Measurements from ENCODE around the gene SF3B2.
"Not testable (repeated sequence)": the region's sequence is repeated elsewhere in the genome, so short reads cannot be mapped to it uniquely, and the experiment has no call there.

SF3B2 gene

DNA sequence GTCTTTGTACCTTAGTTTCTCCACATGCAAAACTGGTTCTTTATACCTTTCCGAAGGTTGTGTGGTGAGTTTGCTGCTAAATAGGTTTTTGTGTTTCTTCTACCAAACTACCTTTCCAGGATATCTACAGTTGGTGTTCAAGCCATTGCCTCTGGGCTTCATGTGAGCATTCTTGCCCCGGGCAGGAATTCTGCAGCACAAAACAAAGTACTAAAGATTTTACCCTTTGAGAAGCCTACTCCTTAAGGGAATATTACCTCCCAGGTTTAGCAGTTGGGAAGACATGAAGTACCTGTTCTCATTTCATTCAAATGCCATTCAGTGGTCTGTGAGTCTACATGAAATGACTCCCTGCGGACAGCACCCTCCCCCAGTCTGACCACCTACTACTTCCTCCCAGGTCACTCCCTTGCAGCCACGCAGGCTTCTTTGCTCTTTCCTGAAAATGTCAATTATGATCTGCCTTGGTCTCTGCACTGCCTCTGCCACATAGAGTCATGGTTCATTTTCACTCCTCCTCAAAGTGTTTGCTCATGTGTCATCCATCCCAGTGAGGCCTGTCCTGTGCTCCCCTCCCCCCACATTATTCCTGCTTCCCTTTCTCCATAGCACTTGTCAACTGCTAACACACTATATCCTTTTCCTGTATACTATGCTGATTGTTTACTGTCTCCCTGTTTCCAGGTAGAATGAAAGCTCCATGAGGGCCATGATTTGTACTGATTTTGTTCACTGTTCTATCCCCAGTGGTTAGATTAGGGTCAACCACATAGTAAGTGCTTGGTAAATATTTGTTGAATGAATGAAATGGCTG is 54.8 kb downstream of the SF3B2 start:
- no peak for DNase-seq (ENCODE audit: low read depth in 2 of 2, low spot score in 1 of 2)

DNA sequence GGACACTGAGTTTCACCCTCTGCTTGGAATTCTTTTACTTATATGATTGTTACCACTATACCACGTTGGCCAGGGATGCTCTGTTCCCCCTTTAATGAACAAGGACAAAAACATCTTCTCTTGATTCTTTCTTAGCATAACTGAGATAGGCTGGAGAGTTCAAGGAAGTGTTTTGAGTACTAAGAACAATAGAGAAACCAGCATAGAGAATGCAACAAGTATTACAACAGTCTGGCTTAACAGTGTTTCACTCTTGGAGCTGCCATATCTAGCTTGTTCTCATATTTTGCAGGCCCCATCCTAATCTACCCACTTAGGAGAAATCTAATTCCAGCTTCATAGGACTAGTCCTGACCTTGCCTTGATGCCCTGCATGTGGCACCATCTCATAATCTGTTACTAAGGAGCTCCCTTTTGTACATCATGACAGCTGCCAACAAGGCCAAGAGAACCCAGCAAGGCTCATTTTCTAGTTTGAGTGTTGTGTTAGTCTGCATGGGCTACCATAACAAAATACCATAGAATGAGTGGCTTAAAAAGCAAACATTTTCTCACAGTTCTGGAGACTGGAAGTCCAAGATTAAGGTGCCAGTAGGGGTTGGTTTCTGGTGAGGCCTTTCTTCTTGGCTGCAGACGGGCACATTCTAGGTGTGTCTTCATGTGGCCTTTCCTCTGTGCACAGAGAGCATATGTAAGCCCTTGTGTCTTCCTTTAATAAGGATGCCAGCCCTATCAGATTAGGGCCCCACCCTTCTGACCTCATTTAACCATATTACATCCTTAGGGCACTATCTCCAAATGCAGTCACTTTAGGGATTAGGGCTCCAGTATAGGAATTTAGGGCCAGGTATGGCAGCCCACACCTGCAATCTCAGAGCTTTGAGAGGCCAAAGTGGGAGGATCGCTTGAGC is 55.7 kb downstream of the SF3B2 start:
- no peak for DNase-seq (ENCODE audit: low read depth in 2 of 2, low spot score in 1 of 2)

DNA sequence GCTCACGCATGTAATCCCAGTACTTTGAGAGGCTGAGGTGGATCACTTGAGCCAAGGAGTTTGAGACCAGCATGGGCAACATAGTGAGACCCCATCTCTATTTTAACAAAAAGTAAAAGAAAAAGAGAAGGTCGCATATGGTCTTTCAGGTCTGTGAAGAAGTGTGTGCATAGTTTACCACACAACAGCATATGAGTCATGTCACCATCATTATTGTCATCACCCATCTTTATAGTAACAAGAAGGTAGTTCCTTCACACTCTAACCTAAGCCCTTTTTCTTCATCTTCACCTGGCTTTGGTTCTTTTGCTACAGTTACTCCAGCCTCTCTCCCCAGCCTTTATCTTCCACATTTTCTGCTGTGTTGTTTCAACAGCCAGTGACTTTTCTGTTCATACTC is 57.1 kb downstream of the SF3B2 start:
- no peak for DNase-seq (ENCODE audit: low read depth in 2 of 2, low spot score in 1 of 2)

DNA sequence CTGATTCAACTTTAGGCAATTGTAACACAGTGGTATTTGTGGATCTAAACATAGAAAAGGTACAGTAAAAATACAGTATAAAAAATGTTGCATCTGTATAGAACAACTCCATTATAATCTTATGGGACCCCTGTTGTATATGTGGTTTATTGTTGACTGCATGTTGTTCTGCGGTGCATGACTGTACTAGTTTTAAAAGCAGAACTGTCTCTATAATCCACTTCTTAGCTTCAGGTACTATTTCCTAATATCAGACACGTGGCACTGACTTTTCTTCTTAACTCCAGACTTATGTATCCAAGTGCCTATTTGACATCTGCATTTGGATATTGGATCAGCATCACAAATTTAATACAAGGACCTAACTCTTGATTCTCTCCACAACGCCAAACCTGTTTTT is 59.0 kb downstream of the SF3B2 start:
- DNase-seq (ENCODE audit: low read depth in 2 of 2, low spot score in 1 of 2) = no peak

DNA sequence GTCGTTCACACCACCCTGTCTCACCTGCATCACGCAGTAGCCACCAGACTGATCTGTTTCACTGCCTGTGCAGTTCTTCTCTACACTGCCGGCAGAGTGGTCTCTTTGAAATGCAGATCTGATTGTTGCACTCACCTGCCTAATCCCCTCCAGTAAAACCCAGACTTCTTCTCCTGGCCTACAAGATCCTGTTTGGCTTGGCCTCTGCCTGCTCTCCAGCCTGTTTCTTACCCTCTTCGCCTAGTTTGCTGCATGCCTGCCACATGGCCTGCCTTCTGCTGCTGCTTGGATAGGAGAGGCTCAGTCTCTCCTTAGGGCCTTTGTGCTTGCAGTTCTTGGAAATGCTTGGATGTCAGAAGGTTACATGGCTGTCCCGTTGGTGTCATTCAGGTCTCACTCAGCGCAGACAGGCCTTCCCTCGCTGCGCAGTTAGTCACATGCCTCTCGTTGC is 59.9 kb downstream of the SF3B2 start:
- DNase-seq (ENCODE audit: low read depth in 2 of 2, low spot score in 1 of 2) = no peak

DNA sequence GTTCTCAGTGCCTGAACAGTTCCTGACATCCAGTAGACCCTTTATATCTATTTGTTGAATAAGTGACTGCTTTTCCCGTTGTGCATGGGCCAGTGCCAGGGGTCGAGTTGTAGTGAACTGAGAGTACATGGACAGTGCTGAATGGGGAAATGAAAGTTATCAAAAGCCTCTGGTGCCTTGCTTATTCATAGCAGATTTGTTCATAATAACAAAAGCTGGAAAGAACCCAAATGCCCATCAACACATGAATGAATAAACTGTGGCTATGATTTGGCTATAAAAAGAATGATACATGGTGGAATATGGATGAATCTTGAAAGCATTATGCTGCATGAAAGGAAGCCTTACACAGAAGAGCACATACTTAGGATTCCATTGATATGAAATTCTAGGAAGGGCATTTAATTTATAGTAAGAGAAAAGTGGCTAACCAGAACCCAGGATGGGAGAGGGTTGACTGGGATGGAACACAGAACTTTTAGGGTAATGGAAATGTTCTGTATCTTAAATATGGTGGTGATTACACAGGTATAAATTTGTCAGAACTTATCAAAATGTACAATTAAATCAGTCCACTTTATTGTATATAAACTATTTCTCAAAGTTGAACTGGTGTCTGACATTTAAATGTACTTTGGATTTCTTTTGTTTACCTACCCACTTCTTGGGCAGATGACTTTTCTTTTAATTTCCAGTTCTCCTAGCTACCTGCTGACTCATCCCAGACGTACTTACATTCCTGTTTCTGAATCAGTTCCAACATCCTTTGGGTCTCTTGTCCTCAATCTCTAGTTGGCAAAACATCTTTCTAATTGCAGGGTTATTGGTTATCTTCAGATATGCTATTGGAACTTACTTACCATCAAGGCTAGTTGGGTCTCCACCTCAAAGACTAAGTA is 60.7 kb downstream of the SF3B2 start:
- DNase-seq (ENCODE audit: low read depth in 2 of 2, low spot score in 1 of 2) = no peak

DNA sequence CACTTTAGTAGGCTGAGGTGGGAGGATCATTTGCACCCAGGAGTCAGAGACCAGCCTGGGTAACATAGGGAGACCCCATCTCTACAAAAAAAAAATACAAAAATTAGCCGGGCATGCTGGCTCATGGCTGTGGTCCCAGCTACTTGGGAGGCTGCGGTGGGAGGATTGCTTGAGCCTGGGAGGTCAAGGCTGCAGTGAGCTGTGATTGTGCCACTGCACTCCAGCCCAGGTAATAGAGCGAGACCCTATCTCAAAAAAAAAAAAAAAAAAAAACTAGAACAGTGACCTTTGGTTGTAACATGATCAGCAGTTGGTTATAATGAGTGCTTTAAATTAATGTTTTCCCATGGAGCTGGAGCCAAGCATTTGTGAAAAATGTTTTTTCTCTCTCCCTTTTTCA is 62.8 kb downstream of the SF3B2 start:
- DNase-seq (ENCODE audit: low read depth in 2 of 2, low spot score in 1 of 2) = not testable (repeated sequence)

DNA sequence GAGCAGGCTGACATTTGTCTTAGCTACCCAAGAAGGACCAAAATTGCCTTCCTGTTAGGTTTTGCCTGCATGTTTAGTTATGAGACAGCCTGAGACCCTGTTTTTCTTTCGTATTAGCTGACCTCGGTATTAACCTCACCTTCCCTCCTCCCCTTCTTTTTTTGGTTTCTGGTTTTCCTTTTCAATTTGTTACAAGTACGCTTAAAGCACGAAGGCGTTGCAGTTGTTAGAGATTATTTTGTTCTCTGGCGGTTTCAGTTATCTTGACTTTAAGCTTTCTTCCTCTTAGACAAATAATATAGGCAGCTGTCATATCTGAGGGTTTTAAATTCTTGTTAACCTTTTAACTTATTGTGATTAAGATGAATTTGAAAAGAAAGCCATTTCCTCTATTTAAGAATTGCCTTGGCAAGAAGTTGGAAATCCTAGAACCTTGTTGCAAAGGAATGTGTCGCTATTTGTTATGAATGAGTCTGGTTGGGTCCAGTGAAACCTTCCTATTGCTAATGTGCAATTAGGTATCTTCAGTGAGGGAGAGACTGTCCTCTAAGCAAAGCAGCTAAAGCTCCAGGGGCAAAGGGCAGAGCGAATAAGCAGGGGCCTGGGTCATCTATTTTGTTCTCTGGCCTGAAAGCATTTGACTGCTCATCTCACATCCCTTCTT is 63.6 kb downstream of the SF3B2 start:
- DNase-seq (ENCODE audit: low read depth in 2 of 2, low spot score in 1 of 2) = no peak

DNA sequence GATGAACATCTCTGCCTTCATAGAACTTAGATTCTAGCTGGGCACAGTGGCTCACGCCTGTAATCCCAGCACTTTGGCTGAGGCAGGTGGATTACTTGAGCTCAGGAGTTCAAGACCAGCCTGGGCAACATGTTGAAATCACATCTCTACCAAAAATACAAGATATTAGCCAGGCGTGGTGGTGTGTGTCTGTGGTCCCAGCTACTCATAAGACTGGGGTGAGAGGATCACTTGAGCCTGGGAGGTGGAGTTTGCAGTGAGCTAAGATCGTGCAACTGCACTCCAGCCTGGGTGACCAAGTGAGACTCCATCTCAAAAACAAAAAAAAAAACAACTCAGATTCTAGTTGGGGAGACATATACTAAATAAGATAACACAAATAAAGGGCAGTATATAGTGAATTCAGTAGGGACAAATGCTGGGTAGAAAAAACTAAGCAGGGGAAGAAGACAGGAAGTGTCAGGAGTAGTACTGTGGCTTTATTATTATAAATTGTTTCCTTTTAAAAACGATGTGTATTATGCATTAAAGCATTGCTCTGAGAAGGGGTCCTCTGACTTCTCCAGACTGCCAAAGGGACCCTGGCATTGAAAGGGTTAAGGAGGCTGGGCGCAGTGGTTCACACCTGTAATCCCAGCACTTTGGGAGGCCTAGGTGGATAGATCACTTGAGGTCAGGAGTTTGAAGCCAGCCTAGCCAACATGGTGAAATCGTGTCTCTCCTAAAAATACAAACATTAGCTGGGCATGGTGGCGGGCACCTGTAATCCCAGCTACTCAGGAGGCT is 64.6 kb downstream of the SF3B2 start:
- no peak for DNase-seq (ENCODE audit: low read depth in 2 of 2, low spot score in 1 of 2)

DNA sequence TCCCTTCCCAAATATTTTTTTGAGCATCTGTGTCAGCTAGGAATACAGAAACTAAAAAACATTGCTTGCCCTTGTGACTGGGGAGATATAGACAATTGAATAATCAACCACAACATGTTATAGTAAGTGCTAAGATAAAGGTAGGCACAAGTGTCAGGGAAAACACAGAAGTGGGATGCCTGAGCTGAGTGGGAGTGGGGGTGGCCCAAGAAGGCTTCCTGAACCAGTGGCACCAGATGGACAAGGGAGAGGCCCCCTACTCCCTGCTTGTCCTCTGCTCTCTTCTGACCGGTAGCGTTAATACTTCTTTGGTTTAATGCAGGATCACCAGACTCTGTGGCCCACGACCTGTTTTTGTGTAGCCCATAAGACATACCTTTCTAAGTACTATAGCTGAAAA is 66.7 kb downstream of the SF3B2 start:
- no peak for DNase-seq (ENCODE audit: low read depth in 2 of 2, low spot score in 1 of 2)

All from stimulated activated CD8-positive, alpha-beta memory T cell treated with anti-CD3 and anti-CD28 coated beads, Interleukin-4, amount 100 ng/mL, for 4 hours (primary cell).